H9 (cell line): Measurements from ENCODE around the gene LTF. TPM values are rescaled to one million over a fixed set of nuclear protein-coding genes. Genes with fewer than 3 reads are reported as not detected.

Experiments used
- DNase-seq: peaks from one replicate; pipeline ENCODE4 v3.0.0-alpha.2; 2017
- H2AFZ ChIP-seq: one replicate; pipeline ENCODE4 v1.6.1; 2013; ENCODE audit warnings: mild to moderate bottlenecking, low read length, control low read depth, moderate library complexity
- H2AK5ac ChIP-seq: 2 replicates; pipeline ENCODE4 v1.6.1; 2013; ENCODE audit warnings: low read length, control low read depth, mixed read lengths; ENCODE audit not compliant: insufficient read length
- H2BK120ac ChIP-seq: one replicate; pipeline ENCODE4 v1.6.1; 2013; ENCODE audit warnings: low read depth, mild to moderate bottlenecking, low read length, control low read depth, inconsistent platforms; ENCODE audit not compliant: poor library complexity, severe bottlenecking
- H2BK12ac ChIP-seq: 2 replicates; pipeline ENCODE4 v1.6.1; 2013; ENCODE audit warnings: low read length, control low read depth, mixed read lengths, low read depth; ENCODE audit not compliant: insufficient read length
- H2BK15ac ChIP-seq: 2 replicates; pipeline ENCODE4 v1.6.1; 2013; ENCODE audit warnings: low read depth, low read length, control low read depth
- H2BK20ac ChIP-seq: one replicate; pipeline ENCODE4 v1.6.1; 2013; ENCODE audit warnings: low read depth, mild to moderate bottlenecking, low read length, control low read depth, inconsistent platforms; ENCODE audit not compliant: poor library complexity, severe bottlenecking
- H2BK5ac ChIP-seq: 2 replicates; pipeline ENCODE4 v1.6.1; 2013; ENCODE audit warnings: low read length, control low read depth, mixed read lengths; ENCODE audit not compliant: insufficient read length
- H3K14ac ChIP-seq: 2 replicates; pipeline ENCODE4 v1.6.1; 2013; ENCODE audit warnings: low read length, control low read depth; ENCODE audit not compliant: insufficient read depth
- H3K18ac ChIP-seq: 2 replicates; pipeline ENCODE4 v1.6.1; 2013; ENCODE audit warnings: low read depth, mild to moderate bottlenecking, mixed read lengths, low read length, control low read depth; ENCODE audit not compliant: insufficient read length
- H3K23ac ChIP-seq: 2 replicates; pipeline ENCODE4 v1.6.1; 2013; ENCODE audit warnings: low read length, control low read depth, mixed read lengths, low read depth; ENCODE audit not compliant: insufficient read length
- H3K23me2 ChIP-seq: 2 replicates; pipeline ENCODE4 v1.6.1; 2013; ENCODE audit warnings: low read depth, mild to moderate bottlenecking, mixed read lengths, low read length, control low read depth; ENCODE audit not compliant: insufficient read length, poor library complexity, severe bottlenecking
- H3K27ac ChIP-seq: 2 replicates; pipeline ENCODE4 v1.5.1; 2013; ENCODE audit warnings: low read length, control low read depth, mixed read lengths, low read depth; ENCODE audit not compliant: insufficient read length
- H3K27me3 ChIP-seq: 2 replicates; pipeline ENCODE4 v1.6.1; 2013; ENCODE audit warnings: low read length, control low read depth, inconsistent platforms; ENCODE audit not compliant: insufficient read depth
- H3K4ac ChIP-seq: 2 replicates; pipeline ENCODE4 v1.6.1; 2013; ENCODE audit warnings: low read depth, mild to moderate bottlenecking, control low read depth, inconsistent platforms, low read length, moderate library complexity
- H3K4me1 ChIP-seq: 2 replicates; pipeline ENCODE4 v1.6.1; 2013; ENCODE audit warnings: low read length, control low read depth, inconsistent platforms; ENCODE audit not compliant: insufficient read depth
- H3K4me2 ChIP-seq: 2 replicates; pipeline ENCODE4 v1.6.1; 2013; ENCODE audit warnings: low read length, control low read depth, mixed read lengths; ENCODE audit not compliant: insufficient read length, insufficient read depth
- H3K56ac ChIP-seq: 2 replicates; pipeline ENCODE4 v1.6.1; 2013; ENCODE audit warnings: low read depth, mild to moderate bottlenecking, mixed read lengths, low read length, control low read depth; ENCODE audit not compliant: insufficient read length
- H3K79me1 ChIP-seq: 2 replicates; pipeline ENCODE4 v1.6.1; 2013; ENCODE audit warnings: low read depth, mild to moderate bottlenecking, moderate library complexity, low read length, control low read depth, inconsistent platforms; ENCODE audit not compliant: insufficient read depth, poor library complexity, severe bottlenecking
- H3K79me2 ChIP-seq: 2 replicates; pipeline ENCODE4 v1.6.1; 2013; ENCODE audit warnings: low read length, control low read depth, inconsistent platforms; ENCODE audit not compliant: insufficient read depth
- H3K9ac ChIP-seq: 2 replicates; pipeline ENCODE4 v1.6.1; 2013; ENCODE audit warnings: low read length, control low read depth, mixed read lengths; ENCODE audit not compliant: insufficient read length; ENCODE audit errors: extremely low read depth
- H3K9me3 ChIP-seq: one replicate; pipeline ENCODE4 v1.6.1; 2013; ENCODE audit warnings: low read depth, low read length, inconsistent platforms; ENCODE audit not compliant: control insufficient read depth
- H3T11ph ChIP-seq: one replicate; pipeline ENCODE4 v1.6.1; 2013; ENCODE audit warnings: mild to moderate bottlenecking, low read length, control low read depth, inconsistent platforms
- H4K20me1 ChIP-seq: one replicate; pipeline ENCODE4 v1.6.1; 2013; ENCODE audit not compliant: control insufficient read depth, insufficient read length, insufficient read depth
- H4K5ac ChIP-seq: 2 replicates; pipeline ENCODE4 v1.6.1; 2013; ENCODE audit warnings: low read depth, mild to moderate bottlenecking, mixed read lengths, low read length, control low read depth; ENCODE audit not compliant: insufficient read length
- H4K8ac ChIP-seq: replicated peaks from 2 replicates; pipeline ENCODE4 v1.6.1; 2013; ENCODE audit warnings: low read length, control low read depth, mixed read lengths, low read depth; ENCODE audit not compliant: insufficient read length
- H4K91ac ChIP-seq: 2 replicates; pipeline ENCODE4 v1.6.1; 2013; ENCODE audit warnings: low read depth, mild to moderate bottlenecking, moderate library complexity, mixed read lengths, low read length, control low read depth; ENCODE audit not compliant: insufficient read length
- H3K27ac Mint-ChIP-seq, 3 experiments: 2 replicates in 2 of 3; 3 replicates in 1 of 3; pipeline ENCODE4 v1.8.0; 2020 to 2021; ENCODE audit warnings: mixed read lengths in 3 of 3, mild to moderate bottlenecking in 1 of 3, moderate library complexity in 1 of 3
- H3K27me3 Mint-ChIP-seq: 2 replicates; pipeline ENCODE4 v1.8.0; 2021; ENCODE audit warnings: low read depth, mild to moderate bottlenecking, moderate library complexity, mixed read lengths
- H3K36me3 Mint-ChIP-seq, 3 experiments: 2 replicates in 2 of 3; 3 replicates in 1 of 3; pipeline ENCODE4 v1.8.0; 2020 to 2021; ENCODE audit warnings: low read depth in 3 of 3, mixed read lengths in 3 of 3; ENCODE audit not compliant: insufficient read depth in 1 of 3
- H3K4me1 Mint-ChIP-seq, 2 experiments: 2 replicates each; pipeline ENCODE4 v1.8.0; 2020; ENCODE audit warnings: mixed read lengths in 2 of 2
- H3K4me3 Mint-ChIP-seq, 2 experiments: 2 replicates in 1 of 2; 3 replicates in 1 of 2; pipeline ENCODE4 v1.8.0; 2020 to 2021; ENCODE audit warnings: mild to moderate bottlenecking in 2 of 2, mixed read lengths in 2 of 2, moderate library complexity in 1 of 2
- H3K9me3 Mint-ChIP-seq, 2 experiments: 2 replicates in 1 of 2; 3 replicates in 1 of 2; pipeline ENCODE4 v1.8.0; 2020; ENCODE audit warnings: mild to moderate bottlenecking in 2 of 2, mixed read lengths in 2 of 2, moderate library complexity in 1 of 2
- WGBS: extraction: QIAGEN DNeasy Blood & Tissue Kit; methylation state at CpG from one replicate; pipeline ENCODE4 v1.1.7; 2013; ENCODE audit warnings: missing lambda C conversion rate, low lambda C conversion rate, mixed read lengths; ENCODE audit not compliant: insufficient read length; ENCODE audit errors: extremely low coverage; 5-methylcytosine and 5-hydroxymethylcytosine counted together
- total RNA-seq: library from RNA; stranded (reverse); gene quantifications from 2 replicates; pipeline ENCODE4 v1.2.1, GENCODE V29; 2021
- TF ChIP-seq, protein P1 (sequence below): fragments of 200-600 bp; sonication (generic); conservative IDR thresholded peaks from 3 replicates; pipeline ENCODE4 v1.8.0; 2021; ENCODE audit warnings: antibody characterized with exemption, mild to moderate bottlenecking

Gene LTF
- total RNA-seq, 1 experiment from 2014 or later, result not detected

GRCh38 chr3:46492890-46493547, 28.3 kb upstream of the LTF start:
- Histone ChIP-seq H2BK5ac (no peak overlapping the region), H3K18ac (no peak overlapping the region), H3K27ac (no peak overlapping the region), H2AFZ (no peak overlapping the region), H2AK5ac (no peak overlapping the region), H4K8ac (no peak overlapping the region), H3K4me2 (no peak overlapping the region), H3K79me1 (no peaks in the 10 kb centered on the region), H3K23me2 (no peaks in the 10 kb centered on the region), H2BK15ac (no peak overlapping the region), H2BK20ac (no peak overlapping the region), H3K79me2 (no peaks in the 10 kb centered on the region), H4K91ac (no peak overlapping the region), H3K27me3 (no peaks in the 10 kb centered on the region; the same call in 1 of the 2 replicates), H4K5ac (no peak overlapping the region), H3K23ac (no peak overlapping the region), H2BK120ac (no peak overlapping the region), H3K14ac (no peak overlapping the region), H3K9me3 (no peaks in the 10 kb centered on the region), H3K4ac (no peak overlapping the region), H4K20me1 (no peaks in the 10 kb centered on the region), H3K9ac (no peak overlapping the region), H3K4me1 (no peaks in the 10 kb centered on the region; the same call in 1 of the 2 replicates), H3T11ph (no peak overlapping the region), H3K56ac (no peak overlapping the region), H2BK12ac (no peak overlapping the region)
- peaks cover 36 to 39% of the 10 kb centered on the region in 2 experiments for H3K4me1 Mint-ChIP-seq
- H3K9me3 Mint-ChIP-seq, result peaks cover 14 to 15% of the 10 kb centered on the region in 2 experiments
- H3K4me3 Mint-ChIP-seq, result no peak overlapping the region; a peak in 1 of 5 replicates
- TF ChIP-seq, protein P1, sequence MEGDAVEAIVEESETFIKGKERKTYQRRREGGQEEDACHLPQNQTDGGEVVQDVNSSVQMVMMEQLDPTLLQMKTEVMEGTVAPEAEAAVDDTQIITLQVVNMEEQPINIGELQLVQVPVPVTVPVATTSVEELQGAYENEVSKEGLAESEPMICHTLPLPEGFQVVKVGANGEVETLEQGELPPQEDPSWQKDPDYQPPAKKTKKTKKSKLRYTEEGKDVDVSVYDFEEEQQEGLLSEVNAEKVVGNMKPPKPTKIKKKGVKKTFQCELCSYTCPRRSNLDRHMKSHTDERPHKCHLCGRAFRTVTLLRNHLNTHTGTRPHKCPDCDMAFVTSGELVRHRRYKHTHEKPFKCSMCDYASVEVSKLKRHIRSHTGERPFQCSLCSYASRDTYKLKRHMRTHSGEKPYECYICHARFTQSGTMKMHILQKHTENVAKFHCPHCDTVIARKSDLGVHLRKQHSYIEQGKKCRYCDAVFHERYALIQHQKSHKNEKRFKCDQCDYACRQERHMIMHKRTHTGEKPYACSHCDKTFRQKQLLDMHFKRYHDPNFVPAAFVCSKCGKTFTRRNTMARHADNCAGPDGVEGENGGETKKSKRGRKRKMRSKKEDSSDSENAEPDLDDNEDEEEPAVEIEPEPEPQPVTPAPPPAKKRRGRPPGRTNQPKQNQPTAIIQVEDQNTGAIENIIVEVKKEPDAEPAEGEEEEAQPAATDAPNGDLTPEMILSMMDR, result no peak
- DNase-seq, result no peak
- no peak overlapping the region; a peak in 1 of 7 replicates for H3K27ac Mint-ChIP-seq
- H3K36me3 Mint-ChIP-seq, result peaks cover 8 to 16% (median 10%) of the 10 kb centered on the region in 3 experiments
- H3K27me3 Mint-ChIP-seq, result peaks cover 7% of the 10 kb centered on the region; the same call in 1 of the 2 replicates
- no CpG with 5 or more reads among the region's 6 CpGs for WGBS
